IMR-90 (cell line): ENCODE data around the gene RAD51B.

ENCODE experiments used
- BHLHE40 ChIP-seq: fragments of 150-350 bp; IDR thresholded peaks from 2 replicates; pipeline ENCODE4 v1.6.1; 2016; ENCODE audit warnings: mild to moderate bottlenecking, low read depth, low read length
- CEBPB ChIP-seq: IDR thresholded peaks from 2 replicates; pipeline ENCODE4 v1.6.1; 2012; ENCODE audit warnings: low read depth, low read length, improper control_type of control experiment
- MAFK ChIP-seq: IDR thresholded peaks from 2 replicates; pipeline ENCODE4 v1.6.1; 2012; ENCODE audit warnings: low read depth, low read length, improper control_type of control experiment
- POLR2A ChIP-seq: IDR thresholded peaks from 2 replicates; pipeline ENCODE4 v1.6.1; 2012; ENCODE audit warnings: mild to moderate bottlenecking, low read depth, low read length
- RCOR1 ChIP-seq: IDR thresholded peaks from 2 replicates; pipeline ENCODE4 v1.6.1; 2012; ENCODE audit warnings: mild to moderate bottlenecking, low read length, improper control_type of control experiment; ENCODE audit not compliant: insufficient replicate concordance
- TF ChIP-seq, protein P1 (sequence below): conservative IDR thresholded peaks from 2 replicates; pipeline ENCODE4 v1.5.1; 2012; ENCODE audit warnings: mild to moderate bottlenecking, low read depth, low read length, improper control_type of control experiment
- TF ChIP-seq, protein P2 (sequence below): fragments of 150-350 bp; IDR thresholded peaks from 2 replicates; pipeline ENCODE4 v1.6.1; 2017; ENCODE audit warnings: mild to moderate bottlenecking, antibody characterized with exemption, low read length, low read depth

GRCh38 chr14:68239988-68240771 is 420.6 kb downstream of the RAD51B start:
- TF ChIP-seq, protein P1, sequence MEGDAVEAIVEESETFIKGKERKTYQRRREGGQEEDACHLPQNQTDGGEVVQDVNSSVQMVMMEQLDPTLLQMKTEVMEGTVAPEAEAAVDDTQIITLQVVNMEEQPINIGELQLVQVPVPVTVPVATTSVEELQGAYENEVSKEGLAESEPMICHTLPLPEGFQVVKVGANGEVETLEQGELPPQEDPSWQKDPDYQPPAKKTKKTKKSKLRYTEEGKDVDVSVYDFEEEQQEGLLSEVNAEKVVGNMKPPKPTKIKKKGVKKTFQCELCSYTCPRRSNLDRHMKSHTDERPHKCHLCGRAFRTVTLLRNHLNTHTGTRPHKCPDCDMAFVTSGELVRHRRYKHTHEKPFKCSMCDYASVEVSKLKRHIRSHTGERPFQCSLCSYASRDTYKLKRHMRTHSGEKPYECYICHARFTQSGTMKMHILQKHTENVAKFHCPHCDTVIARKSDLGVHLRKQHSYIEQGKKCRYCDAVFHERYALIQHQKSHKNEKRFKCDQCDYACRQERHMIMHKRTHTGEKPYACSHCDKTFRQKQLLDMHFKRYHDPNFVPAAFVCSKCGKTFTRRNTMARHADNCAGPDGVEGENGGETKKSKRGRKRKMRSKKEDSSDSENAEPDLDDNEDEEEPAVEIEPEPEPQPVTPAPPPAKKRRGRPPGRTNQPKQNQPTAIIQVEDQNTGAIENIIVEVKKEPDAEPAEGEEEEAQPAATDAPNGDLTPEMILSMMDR, result no peak
- TF ChIP-seq POLR2A (no peak), CEBPB (no peak), BHLHE40 (no peak), MAFK (no peak), RCOR1 (no peak)
- TF ChIP-seq, protein P2, sequence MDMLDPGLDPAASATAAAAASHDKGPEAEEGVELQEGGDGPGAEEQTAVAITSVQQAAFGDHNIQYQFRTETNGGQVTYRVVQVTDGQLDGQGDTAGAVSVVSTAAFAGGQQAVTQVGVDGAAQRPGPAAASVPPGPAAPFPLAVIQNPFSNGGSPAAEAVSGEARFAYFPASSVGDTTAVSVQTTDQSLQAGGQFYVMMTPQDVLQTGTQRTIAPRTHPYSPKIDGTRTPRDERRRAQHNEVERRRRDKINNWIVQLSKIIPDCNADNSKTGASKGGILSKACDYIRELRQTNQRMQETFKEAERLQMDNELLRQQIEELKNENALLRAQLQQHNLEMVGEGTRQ, result no peak
